Stimulated activated CD4-positive, alpha-beta T cell treated with anti-CD3 and anti-CD28 coated beads, TNF-alpha, amount 100 ng/mL, for 24 hours (primary cell): ENCODE results near the gene CCDC80.

ENCODE experiments used
- DNase-seq, 3 experiments: peaks; one replicate each; pipeline ENCODE4 v3.0.0-alpha.2; 2020; ENCODE audit warnings: low read depth in 3 of 3

CCDC80 gene

DNA sequence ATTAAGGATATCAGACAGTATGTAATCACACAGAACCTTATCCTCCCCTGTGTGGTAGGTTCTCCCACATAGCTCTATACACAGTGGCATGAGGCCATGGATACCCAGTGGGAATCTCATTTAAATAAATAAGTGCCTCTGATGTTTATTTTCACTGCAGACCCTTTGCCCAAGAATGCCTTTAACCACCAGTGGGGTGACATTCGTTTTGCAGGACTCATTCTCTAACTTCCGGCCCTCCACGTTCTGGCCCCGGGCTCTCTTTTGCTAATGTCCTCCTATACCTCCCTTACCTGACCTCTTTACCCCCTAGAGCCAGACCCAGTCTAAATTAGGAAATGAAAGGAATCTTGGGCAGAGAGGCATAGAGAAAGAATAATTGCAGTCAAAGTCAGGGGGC, 8.3 kb downstream of the CCDC80 start:
- no peak for DNase-seq

DNA sequence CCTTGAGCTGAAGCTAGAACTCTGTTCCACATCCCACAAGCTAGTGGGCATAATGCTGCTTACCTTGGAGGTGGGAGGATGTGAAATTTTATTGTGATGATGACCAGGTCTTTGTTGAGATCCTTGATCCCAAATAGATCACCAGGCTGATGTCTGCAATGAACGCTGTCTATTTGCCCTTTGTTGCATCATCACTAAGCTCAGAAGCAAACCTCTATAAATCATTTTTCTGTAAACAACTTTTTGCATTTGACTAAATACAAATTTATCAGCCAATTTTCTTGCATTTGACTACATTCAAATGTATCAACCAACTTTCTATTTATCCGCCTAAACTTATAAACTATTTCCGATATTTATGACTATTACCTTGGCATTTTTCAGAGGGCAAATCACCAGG, 9.7 kb downstream of the CCDC80 start:
- no peak for DNase-seq

DNA sequence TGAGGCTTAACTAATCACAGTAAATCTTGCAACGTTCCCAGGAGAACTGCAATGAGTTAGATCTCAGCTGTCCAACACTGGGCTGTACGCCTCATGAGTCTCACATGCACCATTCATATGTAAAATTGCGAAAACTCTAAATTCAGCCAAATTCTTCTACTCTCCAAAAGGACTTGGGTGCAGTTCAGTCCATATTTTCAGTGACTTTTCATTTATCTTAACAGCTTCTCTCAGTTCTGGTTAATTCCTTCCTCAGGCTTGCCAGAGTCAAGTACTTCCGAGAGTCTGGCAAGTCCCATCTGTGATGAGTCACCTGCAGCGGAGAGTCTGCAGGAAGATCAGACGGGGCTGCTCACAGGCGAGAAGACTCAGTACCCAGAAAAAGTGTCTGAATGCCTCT, 11.5 kb downstream of the CCDC80 start:
- DNase-seq, result peak in 1 of 3 experiments; percentile 14

DNA sequence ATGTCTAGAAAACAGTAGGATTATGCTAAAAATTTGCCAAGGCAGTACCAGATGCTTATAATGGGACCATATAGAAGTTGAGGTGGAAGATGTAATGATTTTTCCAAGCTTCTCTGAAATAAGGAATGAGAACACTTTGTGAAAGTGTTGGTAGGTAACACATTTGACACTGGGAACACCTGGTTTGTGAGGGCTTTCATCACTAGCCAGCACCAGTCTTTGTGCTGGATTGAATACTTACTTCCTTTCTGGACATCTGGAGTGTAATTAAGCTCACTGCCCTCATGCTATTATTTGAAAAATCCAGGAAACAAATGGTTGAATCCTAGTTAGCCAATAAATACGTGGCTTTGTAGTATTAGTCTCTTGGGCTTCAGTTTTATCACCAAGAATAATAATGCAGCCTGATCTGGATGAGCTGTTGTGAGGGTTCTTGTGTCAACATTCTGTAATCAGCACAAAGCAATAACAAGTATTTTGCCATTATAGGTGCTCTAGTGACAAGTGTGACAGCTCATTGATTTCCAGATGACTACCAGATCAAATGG, 12.9 kb downstream of the CCDC80 start:
- no peak for DNase-seq

DNA sequence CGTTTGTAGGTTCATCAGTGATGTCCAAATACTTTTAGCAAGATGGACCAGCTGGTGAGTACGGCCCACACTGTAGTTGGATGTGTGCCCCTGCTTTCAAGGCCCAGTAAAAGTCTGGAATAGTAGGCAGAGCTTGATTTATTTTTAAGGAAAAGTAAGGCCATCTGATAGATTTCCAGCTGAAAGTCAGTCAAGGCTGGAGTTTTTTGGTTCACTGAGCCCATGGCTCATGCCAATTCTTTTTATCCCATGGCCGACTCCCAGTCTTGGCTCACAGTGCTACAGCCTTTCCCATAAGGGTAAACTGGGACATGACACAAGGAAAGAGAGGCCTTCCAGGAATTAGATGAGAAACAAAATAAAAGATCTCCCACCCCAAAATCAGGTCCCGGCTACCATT, 13.5 kb downstream of the CCDC80 start:
- DNase-seq, result no peak

DNA sequence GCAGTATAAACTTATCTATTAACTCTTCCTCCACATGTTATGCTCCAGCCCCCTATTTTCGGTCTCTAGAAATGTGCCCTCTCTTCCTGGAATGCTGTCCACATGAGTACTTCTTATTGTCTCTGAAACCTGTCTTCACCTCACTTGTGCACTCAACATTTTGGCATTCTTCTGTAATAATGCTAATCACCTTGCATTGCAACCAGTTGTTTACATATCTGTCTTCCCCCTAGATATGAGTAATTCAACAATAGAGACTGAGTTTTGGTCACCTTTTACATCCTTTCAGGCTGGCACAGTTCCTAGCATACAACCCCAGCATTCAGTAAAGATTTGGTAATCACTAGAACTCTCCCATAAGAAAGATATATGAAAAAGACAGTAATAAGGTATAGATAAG, 17.2 kb downstream of the CCDC80 start:
- DNase-seq, result no peak

DNA sequence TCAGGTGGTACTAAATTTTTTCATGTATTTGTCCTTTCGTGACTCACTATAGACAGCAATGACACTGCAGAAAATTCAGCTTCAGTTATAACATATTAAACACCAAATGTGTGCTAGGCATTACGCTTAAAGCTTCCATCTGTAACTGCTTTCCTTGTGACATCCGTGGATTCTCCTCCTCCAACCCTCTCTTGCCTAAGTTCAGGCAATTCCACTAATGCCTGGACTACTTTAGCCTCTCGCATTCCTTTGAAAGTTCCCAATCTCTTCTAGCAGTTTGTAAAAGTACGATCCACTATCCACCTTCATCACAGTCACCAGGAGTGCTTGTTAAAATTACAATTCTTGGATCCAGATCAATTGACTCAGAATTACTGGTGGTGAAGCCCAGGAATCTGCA, 17.7 kb downstream of the CCDC80 start:
- no peak for DNase-seq

DNA sequence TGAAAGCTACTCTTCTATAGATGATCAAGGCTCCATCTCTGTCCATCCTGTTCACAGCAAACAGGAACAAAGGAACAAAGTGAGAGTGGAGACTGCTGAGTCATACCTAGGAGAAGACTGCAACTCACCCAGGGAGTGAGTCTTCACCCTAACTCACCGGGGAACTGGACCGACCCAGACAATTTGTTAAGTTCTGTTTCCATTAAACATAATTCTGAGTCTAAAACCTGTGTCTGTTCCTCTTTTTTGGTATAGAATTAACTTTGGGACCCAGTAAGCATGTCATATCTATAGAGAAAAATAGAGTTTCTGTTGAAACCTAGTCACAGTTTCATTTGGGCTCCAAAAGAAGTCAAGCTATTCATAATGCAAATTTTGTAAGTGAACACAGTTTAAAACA, 21.6 kb downstream of the CCDC80 start:
- DNase-seq, result no peak

DNA sequence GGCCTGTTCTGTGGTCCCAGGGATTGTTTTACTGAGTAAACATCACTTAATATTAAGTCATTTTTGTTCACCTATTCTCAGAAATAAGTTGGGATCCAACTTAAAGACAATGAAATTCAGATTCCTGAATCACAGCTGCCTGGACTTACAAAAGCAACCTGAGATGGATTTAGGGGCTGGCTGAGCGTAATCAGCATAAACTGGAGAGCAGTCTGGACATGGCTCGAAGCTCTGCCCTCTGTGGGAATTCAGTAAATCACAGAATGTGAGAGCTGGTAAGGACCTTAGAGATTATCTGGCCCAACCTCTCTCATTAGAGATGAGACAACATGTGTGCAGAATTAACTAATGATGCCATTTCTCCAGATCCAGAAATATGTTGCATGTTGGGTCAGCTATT, 23.7 kb downstream of the CCDC80 start:
- DNase-seq, result no peak

DNA sequence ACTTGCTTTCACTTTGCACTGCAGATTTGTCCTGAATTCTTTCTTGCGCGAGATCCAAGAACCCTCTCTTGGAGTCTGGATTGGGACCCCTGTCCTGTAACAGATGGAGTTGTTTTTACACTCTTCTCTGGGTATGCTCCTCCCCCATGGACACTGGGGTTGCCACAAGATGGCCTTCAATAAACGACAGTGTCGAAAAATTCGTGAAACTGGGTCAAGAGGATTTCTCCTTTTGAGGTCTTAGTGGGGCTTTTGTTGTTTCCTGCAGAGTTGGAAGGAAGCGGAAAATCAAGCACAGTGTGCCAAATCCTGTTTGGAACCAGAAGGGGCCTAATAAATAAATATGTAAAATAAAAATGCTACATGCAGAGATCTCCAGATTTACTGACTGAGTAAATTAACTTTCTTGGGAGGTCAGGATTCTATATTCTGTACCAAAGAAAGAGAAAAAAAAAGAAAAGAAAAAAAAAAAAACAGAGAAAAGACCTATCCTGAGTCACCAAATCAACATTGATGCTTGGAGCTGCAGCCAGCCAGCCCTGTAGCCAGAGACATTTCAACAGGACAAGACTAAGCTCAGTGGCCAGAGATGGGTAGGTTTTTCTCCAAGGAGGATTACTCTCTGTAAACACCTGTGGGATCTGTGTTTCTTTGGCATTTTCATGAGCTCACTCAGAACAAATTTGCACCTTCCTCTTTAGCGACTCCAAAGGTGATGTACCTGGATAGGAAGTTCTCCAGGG, 24.8 kb downstream of the CCDC80 start:
- DNase-seq, result no peak

DNA sequence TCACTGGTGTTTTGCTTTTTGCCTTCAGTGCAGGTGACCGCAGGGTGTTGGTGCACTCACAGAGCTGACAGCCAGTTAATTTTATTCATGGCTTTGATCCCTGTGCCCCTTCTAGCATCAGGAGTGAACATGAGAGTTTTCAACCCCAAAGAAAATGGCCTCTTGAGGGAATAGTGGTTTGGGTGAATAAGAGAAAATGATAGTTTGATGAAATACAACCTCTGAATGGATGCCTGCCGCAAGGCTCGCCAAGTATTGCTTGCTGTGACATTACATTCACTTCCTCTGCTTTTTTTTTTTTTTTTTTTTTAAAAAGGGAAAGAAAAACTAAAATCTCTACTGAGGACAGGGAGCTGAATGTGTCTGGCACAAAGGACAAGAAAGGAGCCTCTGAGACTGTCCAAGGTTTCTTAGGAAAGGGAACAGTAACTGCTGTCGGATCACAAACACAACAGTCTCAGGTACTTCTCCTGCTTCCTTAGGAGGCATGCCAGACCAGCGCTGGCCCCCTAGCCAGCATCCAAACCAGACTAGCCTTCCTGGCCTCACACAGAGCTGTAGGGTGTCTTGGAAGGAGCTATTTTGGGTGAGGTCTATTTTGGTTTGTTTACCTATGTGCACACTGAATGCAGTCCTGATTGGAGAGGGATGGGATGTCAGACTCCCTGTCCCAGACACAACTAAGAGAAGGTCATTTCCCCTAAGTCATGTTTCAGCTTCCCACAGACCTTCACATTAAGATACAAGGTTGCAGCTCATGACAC, 29.0 kb downstream of the CCDC80 start:
- DNase-seq, result no peak

DNA sequence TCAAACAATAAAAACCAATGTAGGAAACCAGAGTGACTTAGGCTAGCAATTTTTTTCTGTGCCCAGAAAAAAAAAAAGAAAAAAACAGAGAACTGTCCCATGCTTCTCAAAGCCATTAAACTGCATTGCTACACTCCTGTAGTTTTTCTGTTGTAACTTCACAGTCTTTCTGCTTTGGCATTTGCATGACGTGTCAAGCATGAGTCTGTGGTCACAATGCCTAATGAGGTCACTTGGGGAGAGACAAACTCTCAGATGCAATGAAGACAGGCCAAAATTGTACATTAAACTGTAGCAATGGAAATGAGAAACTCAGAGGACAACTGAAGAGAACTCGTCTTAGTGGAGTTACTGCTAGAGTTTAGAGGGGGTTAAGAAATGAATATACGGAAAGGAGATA, 30.8 kb downstream of the CCDC80 start:
- no peak for DNase-seq

DNA sequence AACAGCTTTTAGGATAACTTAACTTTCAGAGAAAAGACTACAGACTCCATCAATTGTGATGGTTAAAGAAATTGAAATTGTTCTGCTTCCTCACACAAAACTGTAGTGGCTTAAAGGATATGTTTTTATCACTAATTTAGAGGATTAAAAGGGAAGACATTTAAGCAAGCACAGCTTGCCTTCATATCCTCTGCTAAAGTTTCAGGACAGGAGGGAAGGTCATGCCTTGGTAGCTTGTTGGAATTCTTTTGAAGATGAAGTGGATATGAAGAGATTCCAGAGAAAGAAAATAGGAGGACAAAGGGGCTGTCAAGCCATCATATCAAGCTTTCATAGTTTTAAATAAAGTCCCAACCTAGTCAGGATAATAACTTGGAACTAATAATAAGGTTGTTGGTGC, 33.1 kb downstream of the CCDC80 start:
- no peak for DNase-seq

DNA sequence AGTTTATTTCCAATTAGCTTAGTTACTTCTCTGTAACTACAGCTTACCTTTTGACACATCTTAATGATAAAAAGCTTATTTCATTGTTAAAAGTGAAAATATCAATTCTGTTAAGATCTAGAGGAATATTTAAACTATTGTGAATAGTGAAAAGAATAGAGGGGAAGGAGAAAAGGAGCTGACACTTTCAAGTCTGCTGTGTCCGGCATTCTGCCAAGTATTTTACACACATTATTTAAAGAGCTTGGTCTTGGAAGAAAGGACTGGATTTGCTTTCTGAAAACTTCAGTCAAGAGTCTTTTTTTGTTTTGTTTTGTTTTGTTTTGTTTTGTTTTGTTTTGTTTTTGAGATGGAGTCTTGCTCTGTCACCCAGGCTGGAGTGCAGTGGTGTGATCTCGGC, 34.8 kb downstream of the CCDC80 start:
- DNase-seq, result no peak

DNA sequence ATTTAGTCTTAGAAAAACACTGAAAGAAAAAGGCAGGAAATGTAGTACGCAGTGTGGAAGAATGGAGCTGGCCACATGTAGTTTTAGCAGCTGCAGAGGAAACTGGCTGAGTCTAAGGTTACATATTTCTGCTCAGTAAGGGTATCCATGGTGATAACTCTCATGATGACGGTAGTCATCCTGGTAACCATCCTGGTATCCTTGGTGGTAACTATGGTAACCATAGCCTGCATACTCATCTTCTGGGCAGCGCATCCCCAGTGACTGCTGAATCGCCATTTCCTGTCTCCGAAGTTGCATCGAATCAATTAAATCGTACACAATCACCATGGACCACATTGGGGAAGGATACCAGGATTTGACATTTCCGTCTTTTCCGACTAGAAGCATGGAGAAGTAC, 35.7 kb downstream of the CCDC80 start:
- no peak for DNase-seq

DNA sequence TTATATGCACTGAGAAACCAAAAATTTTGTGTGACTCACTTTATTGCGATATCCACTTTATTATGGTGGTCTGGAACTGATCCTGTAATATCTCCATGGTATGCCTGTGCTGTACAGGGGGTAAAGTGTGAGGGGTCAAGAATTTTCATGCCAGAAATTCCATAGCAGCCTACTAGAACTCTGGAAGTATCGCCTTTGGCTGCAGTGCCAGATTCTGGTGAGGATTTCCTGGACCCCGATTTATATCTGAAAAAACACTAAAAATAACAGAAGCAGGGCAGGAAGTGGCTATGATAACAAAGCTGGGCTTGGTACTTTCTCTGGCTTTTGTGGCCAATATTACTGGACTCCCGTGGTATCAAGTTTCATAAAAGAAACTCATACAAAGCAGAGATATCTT, 36.4 kb downstream of the CCDC80 start:
- DNase-seq, result no peak

DNA sequence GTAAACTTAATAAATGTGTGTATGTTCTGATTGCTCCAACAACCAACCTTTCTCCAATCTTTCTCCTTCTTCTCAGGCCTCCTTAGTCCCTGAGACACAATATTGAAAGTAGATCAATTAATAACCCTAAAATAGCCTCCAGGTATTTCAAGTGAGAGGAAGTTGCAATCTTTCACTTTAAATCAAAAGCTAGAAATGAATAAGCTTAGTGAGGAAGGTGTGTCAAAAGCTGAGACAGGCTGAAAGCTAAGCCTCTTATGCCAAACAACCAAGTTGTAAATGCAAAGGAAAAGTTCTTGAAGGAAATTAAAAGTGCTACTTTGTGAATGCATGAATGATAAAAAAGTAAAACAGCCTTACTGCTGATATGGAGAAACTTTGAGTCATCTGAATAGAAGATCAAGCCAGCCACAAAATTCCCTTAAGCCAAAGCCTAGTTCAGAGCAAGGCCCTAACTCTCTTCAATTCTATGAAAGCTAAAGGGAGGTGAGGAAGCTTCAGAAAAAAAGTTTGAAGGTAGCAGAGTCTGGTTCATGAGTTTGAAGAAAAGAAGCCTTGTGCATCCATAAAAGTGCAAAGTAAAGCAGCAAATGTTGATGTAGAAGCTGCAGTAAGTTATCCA, 38.6 kb downstream of the CCDC80 start:
- DNase-seq, result no peak

DNA sequence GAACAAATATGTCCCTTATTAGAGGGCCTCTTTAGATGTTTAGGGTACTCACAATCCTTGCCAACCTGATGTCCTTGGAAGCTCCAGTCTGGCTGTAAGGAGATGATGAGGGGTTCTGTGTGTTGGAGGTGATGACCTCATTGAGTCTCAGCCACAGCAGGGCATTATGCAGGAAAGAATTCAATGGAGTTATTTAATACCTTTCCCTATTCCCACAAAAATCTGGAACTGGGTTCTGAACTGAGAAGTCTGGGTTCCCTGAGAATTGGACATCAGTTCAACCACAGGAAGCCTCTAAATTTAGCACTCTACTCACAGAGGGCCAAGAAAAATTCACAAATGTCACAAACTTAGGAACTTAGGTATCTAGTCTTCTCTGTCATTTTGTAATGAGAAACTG, 42.2 kb downstream of the CCDC80 start:
- DNase-seq, result no peak

DNA sequence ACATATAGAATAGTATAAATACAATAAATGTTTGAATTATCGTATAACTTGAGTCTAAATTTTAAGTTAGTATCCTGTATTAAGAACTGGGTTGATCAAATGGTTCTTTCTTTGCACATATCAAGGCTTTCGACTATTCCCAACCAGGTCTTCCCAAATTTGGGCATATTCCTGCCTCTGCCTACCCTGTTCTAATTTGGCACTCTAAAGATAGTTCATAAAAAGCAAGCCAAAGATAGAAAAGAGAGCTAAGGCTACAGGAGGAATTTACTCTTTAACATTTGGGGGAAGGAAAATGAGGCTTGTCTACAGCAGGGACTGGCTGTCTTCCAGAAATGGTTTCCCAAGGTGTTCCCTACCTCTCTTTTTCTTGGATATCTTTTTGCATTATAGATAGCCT, 43.0 kb downstream of the CCDC80 start:
- no peak for DNase-seq

DNA sequence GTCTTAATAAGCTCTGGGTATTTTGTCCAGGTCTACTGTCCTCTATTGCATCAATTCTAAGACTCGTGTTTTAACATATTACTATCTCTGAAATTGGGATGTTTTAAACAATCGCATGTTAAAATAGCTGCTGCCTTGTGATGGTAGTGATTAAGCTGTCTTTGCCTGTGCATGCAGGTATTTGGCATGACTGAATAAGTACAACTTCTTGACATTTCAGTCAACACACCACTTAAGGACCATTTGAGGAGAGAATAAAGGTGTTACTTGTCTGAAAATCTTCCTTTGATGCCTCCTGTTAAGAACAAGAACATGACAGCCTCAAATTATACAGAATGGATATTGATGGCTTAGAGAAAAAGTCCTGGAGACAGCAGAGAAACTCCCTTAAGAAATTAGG, 46.1 kb downstream of the CCDC80 start:
- no peak for DNase-seq

DNA sequence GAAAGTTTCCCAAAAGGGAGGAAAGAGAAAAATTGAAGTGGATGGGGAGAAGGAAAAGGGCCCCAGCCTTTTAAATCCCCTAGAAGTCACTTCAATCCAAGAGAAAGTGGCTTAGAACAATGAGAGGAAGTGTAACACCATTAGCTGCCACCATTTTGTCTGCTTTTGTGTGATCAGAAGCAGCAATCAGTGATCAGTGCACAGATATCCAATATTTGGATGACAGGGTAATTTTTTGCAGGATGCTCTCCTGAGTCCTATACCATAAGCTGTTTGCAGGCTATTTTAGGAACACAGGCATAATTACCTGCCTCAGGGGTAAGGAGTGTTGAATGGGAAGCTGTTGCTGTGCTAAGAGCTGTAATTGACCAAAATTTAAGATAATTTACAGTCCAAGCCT, 47.7 kb downstream of the CCDC80 start:
- DNase-seq, result no peak

DNA sequence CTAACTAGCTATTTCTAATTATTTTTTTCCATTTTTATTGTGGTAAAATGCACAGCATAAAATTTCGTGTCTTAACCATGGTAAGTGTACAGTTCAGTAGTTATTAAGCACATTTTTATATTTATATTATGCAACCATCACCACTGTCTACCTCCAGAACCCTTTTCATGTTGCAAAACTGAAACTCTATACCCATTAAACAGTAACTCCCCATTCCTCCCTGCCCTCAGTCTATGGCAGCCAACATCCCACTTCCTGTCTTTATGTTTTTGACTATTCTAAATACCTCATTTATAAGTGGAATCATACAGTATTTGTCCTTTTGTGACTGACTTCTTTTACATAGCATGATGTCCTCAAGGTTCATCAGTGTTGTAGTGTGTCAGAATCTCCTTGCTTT, 53.6 kb downstream of the CCDC80 start:
- no peak for DNase-seq

DNA sequence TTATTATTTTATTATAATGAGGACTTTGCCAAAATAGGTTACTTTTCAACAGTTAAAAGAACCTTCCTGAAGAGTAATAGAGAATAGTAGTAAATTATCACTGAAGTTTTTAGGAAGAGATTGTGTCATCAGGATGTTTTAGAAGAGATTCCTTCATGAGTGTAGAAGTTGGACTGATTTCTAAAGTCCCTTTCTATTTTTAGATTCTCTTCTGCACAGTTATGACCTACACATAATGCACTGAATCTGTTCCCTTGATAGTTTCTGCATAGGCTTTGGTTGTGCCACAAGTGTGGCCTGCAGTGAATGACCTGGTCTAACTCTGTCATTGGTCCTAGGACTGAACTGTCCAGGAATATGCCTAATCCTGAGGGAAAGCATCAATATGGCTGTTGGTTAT, 55.2 kb downstream of the CCDC80 start:
- no peak for DNase-seq
